CD14-positive monocyte (primary cell): ENCODE results near the gene GCSAM. TPM values are rescaled to one million over a fixed set of nuclear protein-coding genes. Genes with fewer than 3 reads are reported as not detected.

Source experiments
- DNase-seq, 3 donors: peaks; one replicate each; pipeline ENCODE4 v3.0.0-alpha.2; 2011 to 2022
- H2AFZ ChIP-seq: 2 replicates; pipeline ENCODE4 v1.6.0; 2012; ENCODE audit warnings: mild to moderate bottlenecking, low read depth, low read length, inconsistent platforms; ENCODE audit not compliant: insufficient read depth, poor library complexity, severe bottlenecking
- H3K27ac ChIP-seq, 2 donors: 1 replicate in 1 of 2; 2 replicates in 1 of 2; pipeline ENCODE4 v1.5.1; 2012 to 2013; ENCODE audit warnings: low read length in 2 of 2, control low read depth in 1 of 2, inconsistent platforms in 1 of 2, low read depth in 1 of 2, mild to moderate bottlenecking in 1 of 2
- H3K27me3 ChIP-seq, 2 donors: one replicate each; pipeline versions ENCODE4 v1.6.0 to v1.6.1; 2011 to 2013; ENCODE audit warnings: low read length in 2 of 2; ENCODE audit not compliant: control insufficient read depth in 2 of 2, insufficient read depth in 2 of 2
- H3K36me3 ChIP-seq, 2 donors: replicated peaks in 1 of 2; 1 replicate in 1 of 2; 2 replicates in 1 of 2; pipeline versions ENCODE4 v1.5.1 to v1.6.1; 2012 to 2013; ENCODE audit warnings: low read length in 2 of 2, control low read depth in 1 of 2, inconsistent platforms in 1 of 2, mild to moderate bottlenecking in 1 of 2; ENCODE audit not compliant: insufficient read depth in 2 of 2, control insufficient read depth in 1 of 2
- H3K4me1 ChIP-seq, 2 donors: 1 replicate in 1 of 2; 2 replicates in 1 of 2; pipeline versions ENCODE4 v1.5.1 to v1.6.1; 2012 to 2013; ENCODE audit warnings: low read length in 2 of 2, control low read depth in 1 of 2, inconsistent platforms in 1 of 2, mild to moderate bottlenecking in 1 of 2, moderate library complexity in 1 of 2; ENCODE audit not compliant: insufficient read depth in 2 of 2, control insufficient read depth in 1 of 2
- H3K4me2 ChIP-seq: replicated peaks from 2 replicates; pipeline ENCODE3; 2012; ENCODE audit warnings: low read length, moderate library complexity, mild to moderate bottlenecking; ENCODE audit not compliant: poor library complexity, severe bottlenecking; ENCODE audit errors: extremely low read depth
- H3K4me3 ChIP-seq, 3 experiments: fragments of 200-600 bp in 1 of 3; sonication (generic) in 1 of 3; replicated peaks in 1 of 3; 1 replicate in 2 of 3; 2 replicates in 1 of 3; pipeline ENCODE4 v1.5.1; 2011 to 2013; ENCODE audit warnings: low read length in 3 of 3, mild to moderate bottlenecking in 3 of 3, control low read depth in 2 of 3, low read depth in 2 of 3, inconsistent platforms in 1 of 3, moderate library complexity in 1 of 3
- H3K79me2 ChIP-seq: 2 replicates; pipeline ENCODE4 v1.6.0; 2012; ENCODE audit warnings: mild to moderate bottlenecking, control low read depth, inconsistent platforms, low read length, moderate library complexity; ENCODE audit not compliant: insufficient read depth
- H3K9ac ChIP-seq: 2 replicates; pipeline ENCODE4 v1.6.0; 2017; ENCODE audit warnings: low read length, mild to moderate bottlenecking; ENCODE audit not compliant: insufficient read depth, poor library complexity, severe bottlenecking
- H3K9me3 ChIP-seq, 2 donors: replicated peaks in 1 of 2; 1 replicate in 1 of 2; 2 replicates in 1 of 2; pipeline versions ENCODE4 v1.5.1 to v1.6.1; 2012 to 2013; ENCODE audit warnings: low read length in 2 of 2, control low read depth in 1 of 2; ENCODE audit not compliant: control insufficient read depth in 1 of 2, insufficient read depth in 1 of 2
- H4K20me1 ChIP-seq: 2 replicates; pipeline ENCODE4 v1.6.0; 2012; ENCODE audit warnings: mild to moderate bottlenecking, low read length, control low read depth, moderate library complexity; ENCODE audit not compliant: insufficient read depth
- H3K27ac Mint-ChIP-seq, 7 donors: one replicate each; pipeline ENCODE4 v1.8.0; 2020; ENCODE audit warnings: mild to moderate bottlenecking in 7 of 7, mixed read lengths in 7 of 7, moderate library complexity in 6 of 7, inconsistent platforms in 2 of 7
- H3K27me3 Mint-ChIP-seq, 3 donors: one replicate each; pipeline ENCODE4 v1.8.0; 2021 to 2022; ENCODE audit warnings: low read depth in 3 of 3, mild to moderate bottlenecking in 3 of 3, mixed read lengths in 3 of 3, moderate library complexity in 3 of 3, inconsistent platforms in 1 of 3
- H3K36me3 Mint-ChIP-seq, 2 donors: one replicate each; pipeline ENCODE4 v1.8.0; 2020; ENCODE audit warnings: mixed read lengths in 2 of 2, inconsistent platforms in 1 of 2, mild to moderate bottlenecking in 1 of 2
- H3K4me1 Mint-ChIP-seq: one replicate; pipeline ENCODE4 v1.8.0; 2020; ENCODE audit warnings: mild to moderate bottlenecking, mixed read lengths
- H3K4me3 Mint-ChIP-seq, 2 donors: one replicate each; pipeline ENCODE4 v1.8.0; 2020; ENCODE audit warnings: mild to moderate bottlenecking in 2 of 2, mixed read lengths in 2 of 2, moderate library complexity in 1 of 2
- H3K9me3 Mint-ChIP-seq, 7 donors: one replicate each; pipeline ENCODE4 v1.8.0; 2020 to 2022; ENCODE audit warnings: mixed read lengths in 7 of 7, mild to moderate bottlenecking in 6 of 7, moderate library complexity in 6 of 7, inconsistent platforms in 2 of 7
- WGBS: methylation state at CpG from one replicate; pipeline ENCODE4 v1.1.5; 2013; ENCODE audit warnings: missing lambda C conversion rate; ENCODE audit not compliant: insufficient coverage; 5-methylcytosine and 5-hydroxymethylcytosine counted together
- intact Hi-C, 2 donors: fragments of 100-400 bp; cut with micrococcal nuclease; formaldehyde crosslinking; loops; one replicate each; pipeline versions ENCODE4 v1.15.0 to v1.15.1; 2023
- polyA plus RNA-seq, 3 donors: library from polyadenylated mRNA; depleted of rRNA in 1 of 3; unstranded in 2 of 3; stranded (reverse) in 1 of 3; fragments of 300-500 nt in 2 of 3; fragments of >200 nt in 1 of 3; fragmentation: Illumina TruSeq in 2 of 3; gene quantifications; 1 replicate in 2 of 3; 2 replicates in 1 of 3; pipeline ENCODE4 v1.2.3, GENCODE V29; 2012 to 2021
- TF ChIP-seq, protein P1 (sequence below): fragments of 200-600 bp; IDR thresholded peaks from one replicate; pipeline ENCODE4 v1.8.0; 2022; ENCODE audit warnings: antibody characterized with exemption, mild to moderate bottlenecking

Gene GCSAM
- polyA plus RNA-seq, 3 donors: 0.10 to 0.16 TPM; not detected in 1

DNA sequence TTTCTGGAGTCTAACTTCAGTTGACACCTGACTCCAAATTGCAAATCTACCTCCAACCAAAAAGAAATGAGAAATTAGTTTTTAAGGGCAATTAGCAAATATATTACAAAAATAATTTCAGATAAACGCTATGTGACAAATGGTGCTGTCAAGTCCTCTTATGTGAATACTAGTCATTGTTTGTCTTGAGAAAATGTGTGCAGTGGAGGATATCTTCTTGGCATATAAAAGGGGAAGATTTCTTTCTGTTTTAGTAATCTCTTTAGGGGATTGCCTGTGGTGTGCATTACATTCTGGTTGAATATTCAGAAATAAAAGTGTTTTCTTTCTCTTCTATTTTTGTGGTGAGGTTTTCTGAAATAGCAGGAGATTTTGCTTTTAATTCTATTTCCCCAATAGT is 3.0 kb upstream of the GCSAM start:
- H3K27ac Mint-ChIP-seq: no peak overlapping the region

DNA sequence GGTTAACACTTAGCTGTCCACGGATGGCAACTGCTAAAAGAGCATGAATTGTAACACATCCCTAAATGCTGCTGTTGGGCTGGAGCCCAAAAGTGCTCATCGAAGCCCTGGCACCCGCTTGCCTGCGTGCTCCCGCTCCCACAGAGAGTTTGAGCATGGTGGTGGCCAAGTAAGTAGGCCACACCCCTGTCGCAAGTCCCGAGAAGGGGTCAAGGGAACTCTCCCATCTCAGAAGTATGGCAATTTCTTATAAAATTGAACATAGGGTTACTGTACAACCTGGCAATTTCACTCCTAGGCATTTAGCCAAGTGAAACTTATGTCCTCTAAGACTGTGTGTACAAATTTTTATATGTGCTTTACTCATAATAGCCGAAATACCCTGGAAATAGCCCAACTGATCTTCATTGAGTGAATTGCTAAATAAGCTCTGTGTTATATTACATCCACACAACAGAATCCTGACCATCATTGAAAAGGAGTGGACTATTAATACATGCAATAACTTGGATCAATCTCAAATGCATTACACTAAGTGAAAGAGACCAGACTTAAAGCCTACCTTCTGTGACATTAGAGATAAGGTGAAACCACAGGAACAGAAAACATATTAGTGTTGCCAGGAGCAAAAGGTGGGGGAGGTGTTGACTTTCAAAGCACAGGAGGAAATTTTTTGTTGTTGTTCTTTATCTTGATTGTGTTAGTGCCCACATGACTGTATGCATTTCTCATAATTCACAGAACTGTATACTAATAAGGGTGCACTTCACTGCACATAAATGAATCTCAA is 1.5 kb upstream of the GCSAM start:
- H3K27ac Mint-ChIP-seq: no peak overlapping the region
- Histone ChIP-seq H3K4me1 (peaks cover 23 to 34% of the 10 kb centered on the region in 2 donors), H2AFZ (no peak overlapping the region), H3K36me3 (no peaks in the 10 kb centered on the region), H3K4me2 (no peak overlapping the region), H3K9me3 (no peaks in the 10 kb centered on the region), H3K27ac (no peak overlapping the region), H3K79me2 (no peaks in the 10 kb centered on the region), H3K27me3 (no peaks in the 10 kb centered on the region), H3K9ac (no peak overlapping the region), H4K20me1 (no peaks in the 10 kb centered on the region), H3K4me3 (no peak overlapping the region)
- peaks cover 42% of the 10 kb centered on the region for H3K4me1 Mint-ChIP-seq
- DNase-seq: no peak
- no peak overlapping the region for H3K4me3 Mint-ChIP-seq
- no peaks in the 10 kb centered on the region for H3K9me3 Mint-ChIP-seq
- intact Hi-C loops: no loop called here
- peaks cover 0 to 4% (median 0%) of the 10 kb centered on the region in 3 donors for H3K27me3 Mint-ChIP-seq
- no peaks in the 10 kb centered on the region for H3K36me3 Mint-ChIP-seq
- 100% methylated on average over 4 of the region's 8 CpGs for WGBS
- TF ChIP-seq, protein P1, sequence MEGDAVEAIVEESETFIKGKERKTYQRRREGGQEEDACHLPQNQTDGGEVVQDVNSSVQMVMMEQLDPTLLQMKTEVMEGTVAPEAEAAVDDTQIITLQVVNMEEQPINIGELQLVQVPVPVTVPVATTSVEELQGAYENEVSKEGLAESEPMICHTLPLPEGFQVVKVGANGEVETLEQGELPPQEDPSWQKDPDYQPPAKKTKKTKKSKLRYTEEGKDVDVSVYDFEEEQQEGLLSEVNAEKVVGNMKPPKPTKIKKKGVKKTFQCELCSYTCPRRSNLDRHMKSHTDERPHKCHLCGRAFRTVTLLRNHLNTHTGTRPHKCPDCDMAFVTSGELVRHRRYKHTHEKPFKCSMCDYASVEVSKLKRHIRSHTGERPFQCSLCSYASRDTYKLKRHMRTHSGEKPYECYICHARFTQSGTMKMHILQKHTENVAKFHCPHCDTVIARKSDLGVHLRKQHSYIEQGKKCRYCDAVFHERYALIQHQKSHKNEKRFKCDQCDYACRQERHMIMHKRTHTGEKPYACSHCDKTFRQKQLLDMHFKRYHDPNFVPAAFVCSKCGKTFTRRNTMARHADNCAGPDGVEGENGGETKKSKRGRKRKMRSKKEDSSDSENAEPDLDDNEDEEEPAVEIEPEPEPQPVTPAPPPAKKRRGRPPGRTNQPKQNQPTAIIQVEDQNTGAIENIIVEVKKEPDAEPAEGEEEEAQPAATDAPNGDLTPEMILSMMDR: no peak

More for the DNA sequence above, 3.0 kb upstream of the GCSAM start:
- H3K4me3 ChIP-seq: no peak overlapping the region
- Mint-ChIP-seq H3K36me3 (no peaks in the 10 kb centered on the region), H3K4me3 (no peak overlapping the region), H3K4me1 (peaks cover 33% of the 10 kb centered on the region), H3K9me3 (no peaks in the 10 kb centered on the region), H3K27me3 (peaks cover 0 to 2% (median 0%) of the 10 kb centered on the region in 3 donors)
- H2AFZ ChIP-seq: no peak overlapping the region
- DNase-seq: no peak
- H3K27ac ChIP-seq: no peak overlapping the region
- intact Hi-C loops: no loop called here
- H3K27me3 ChIP-seq: no peaks in the 10 kb centered on the region
- no peaks in the 10 kb centered on the region for H4K20me1 ChIP-seq
- no peaks in the 10 kb centered on the region for H3K79me2 ChIP-seq
- TF ChIP-seq, protein P1: no peak
- H3K9me3 ChIP-seq: no peaks in the 10 kb centered on the region
- no peaks in the 10 kb centered on the region for H3K36me3 ChIP-seq
- no peak overlapping the region for H3K4me2 ChIP-seq
- H3K4me1 ChIP-seq: peaks cover 23 to 32% of the 10 kb centered on the region in 2 donors
- WGBS: no CpG with 5 or more reads among the region's 1 CpG
- no peak overlapping the region for H3K9ac ChIP-seq
